Anterior cingulate cortex (tissue), 58 donors: Measurements from ENCODE around the gene MTOR.
"Not testable (repeated sequence)": the region's sequence is repeated elsewhere in the genome, so short reads cannot be mapped to it uniquely, and the experiment has no call there.

Source experiments
- DNase-seq, 58 donors: peaks; one replicate each; lab custom pipeline; 2025; lab: John Stamatoyannopoulos, UW

Gene MTOR

DNA sequence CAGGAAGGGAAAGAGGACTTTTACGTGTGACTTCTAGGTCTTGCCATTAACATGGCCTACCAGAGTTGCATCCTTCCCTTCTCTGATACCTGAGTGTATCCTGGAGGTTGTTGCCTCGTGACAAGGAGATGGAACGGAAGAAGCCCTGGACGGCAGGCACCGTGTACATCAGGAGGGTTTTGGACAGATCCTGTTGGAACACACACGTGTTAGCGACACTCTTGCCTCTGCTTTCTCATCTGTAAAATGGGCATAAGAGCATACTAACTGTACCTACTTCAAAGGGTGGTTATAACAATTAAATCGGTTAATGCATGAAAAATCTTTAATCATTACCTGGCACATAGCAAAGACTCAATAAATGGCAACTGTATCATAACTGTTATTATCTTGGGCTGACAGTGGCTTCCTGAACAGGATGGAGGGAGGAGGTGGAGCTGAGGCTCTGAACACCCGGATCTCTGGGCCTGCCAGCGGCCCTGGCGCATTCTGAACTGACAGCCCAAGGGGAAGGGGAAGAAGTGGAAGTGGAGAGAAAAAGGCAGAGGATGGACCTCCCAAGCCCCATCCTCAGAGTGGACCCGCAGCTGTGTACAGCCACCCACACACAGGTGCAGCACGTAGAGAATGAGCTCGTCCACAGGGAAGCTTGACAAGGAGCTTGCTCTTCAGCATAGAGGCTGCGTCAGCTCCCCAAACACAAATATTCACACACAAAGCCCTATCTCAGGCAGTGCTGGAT lies 132.5 kb downstream of the MTOR start:
- no peak for DNase-seq

DNA sequence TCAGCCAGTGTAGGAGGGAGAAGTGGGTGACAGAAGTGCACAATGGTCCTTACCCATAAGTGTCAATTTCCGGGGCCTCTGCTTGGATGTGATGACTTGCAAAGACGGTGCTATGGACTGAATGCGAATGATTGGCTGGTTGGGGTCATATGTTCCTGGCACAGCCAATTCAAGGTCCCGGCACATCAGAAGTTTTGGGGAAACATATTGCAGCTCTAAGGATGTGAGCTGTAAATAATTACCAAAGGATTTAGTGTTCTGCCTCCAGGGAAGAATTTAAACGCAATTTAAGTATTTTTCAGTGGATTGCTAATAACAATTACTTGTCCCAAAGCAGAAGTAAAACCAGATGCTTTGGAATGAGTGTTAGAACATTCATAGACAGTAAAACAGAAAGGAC lies 135.8 kb downstream of the MTOR start:
- no peak for DNase-seq

DNA sequence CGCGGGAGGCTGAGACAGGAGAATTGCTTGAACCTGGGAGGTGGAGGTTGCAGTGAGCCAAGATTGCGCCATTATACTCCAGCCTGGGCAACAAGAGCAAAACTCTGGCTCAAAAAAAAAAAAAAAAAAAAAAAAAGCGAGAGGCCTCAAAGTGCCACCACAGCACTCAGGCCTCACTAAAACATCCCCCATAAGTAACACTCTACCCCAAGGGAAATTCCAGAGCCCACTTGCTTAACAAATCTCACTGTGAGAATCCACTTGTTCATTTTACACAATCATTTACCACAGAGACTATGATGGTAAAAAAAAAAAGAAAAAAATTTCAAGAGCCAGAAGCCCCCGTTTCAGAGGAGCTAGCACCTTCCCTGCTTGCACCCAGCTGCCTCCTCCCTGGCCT lies 136.4 kb downstream of the MTOR start:
- DNase-seq, result no peak

DNA sequence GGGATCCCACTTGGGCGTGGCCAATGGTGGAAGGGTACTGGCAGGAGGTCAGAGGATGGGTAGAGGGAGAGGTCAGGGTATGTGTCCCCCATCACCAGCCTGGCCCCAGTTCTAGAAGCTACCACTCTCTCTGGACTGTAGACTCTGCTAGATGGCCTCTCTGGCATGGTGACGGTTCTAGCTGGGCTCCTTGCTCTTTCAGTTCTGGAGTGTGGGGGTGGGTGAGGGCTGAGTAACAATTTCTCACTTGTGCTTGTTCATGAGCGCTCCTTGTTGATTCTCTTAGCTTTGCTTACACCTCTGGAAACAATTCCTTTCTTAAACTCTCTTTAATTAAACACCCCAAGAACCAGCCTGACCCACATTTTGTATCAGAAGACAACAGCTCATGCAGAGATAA lies 137.4 kb downstream of the MTOR start:
- DNase-seq, result no peak

DNA sequence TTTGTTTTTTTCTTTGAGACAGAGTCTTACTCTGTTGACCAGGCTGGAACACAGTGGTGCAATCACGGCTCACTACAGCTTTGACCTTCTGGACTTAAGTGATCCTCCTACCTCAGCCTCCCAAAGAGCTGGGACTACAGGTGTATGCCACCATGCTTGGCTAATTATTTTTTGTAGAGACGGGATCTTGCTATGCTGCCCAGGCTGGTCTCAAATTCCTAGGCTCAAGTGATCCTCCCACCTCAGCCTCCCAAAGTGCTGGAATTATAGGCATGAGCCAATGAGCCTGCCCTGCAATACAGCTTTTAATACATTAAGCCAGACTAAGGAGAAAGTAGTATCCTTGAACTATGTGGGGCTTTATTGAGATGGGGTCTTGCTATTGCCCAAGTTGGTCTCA lies 146.0 kb downstream of the MTOR start:
- DNase-seq, result no peak

DNA sequence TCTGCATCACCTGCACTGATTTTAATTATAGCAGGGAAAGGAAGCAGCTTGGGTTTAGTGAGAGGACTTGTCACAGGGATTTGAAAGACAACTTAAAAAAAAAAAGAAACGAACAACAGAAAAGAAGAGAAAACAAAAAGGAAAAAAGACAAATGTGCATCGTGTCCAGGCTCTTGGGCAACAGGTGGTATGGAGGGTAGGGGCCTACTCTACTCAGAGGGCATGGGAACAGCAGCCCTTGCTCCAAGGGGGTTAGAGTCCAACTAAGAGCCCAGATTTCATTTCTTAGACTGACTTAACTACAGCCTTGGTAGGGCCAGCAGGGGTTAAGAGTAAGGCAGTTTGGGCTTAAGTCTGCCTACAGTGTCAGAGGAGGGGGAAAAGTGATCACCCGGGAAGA lies 147.4 kb downstream of the MTOR start:
- no peak for DNase-seq

DNA sequence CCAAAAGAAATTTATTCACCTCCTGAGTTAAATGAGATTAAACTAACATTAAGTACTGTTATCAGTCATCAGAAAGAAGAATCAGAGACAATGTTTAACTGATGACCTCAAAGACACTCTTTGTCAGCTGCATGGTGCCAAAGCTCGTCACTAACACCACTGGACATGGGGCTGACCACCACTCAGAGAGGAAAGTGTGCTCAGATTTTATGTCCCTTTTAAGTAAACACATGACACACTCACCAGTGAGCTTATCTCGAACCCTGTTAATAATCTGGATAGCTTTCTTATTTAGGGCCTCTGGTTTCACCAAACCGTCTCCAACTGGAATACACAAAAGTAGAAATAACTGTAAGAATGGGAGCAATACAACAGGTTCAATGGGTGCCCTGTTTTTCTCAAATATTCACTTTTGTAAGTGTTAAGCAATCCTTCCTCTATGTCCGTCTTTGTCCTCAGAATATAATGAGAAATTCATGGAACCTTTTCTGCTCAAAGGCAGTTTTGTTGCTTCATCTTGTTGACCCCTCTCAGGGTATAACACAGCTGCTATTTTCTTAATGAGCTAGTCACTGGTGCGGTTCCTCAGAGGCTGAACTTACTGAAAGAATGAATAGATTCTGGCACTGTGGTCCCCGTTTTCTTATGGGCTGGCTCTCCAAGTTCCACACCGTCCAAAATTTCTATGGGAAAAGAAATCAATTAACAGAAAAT lies 153.1 kb downstream of the MTOR start:
- DNase-seq, result peak in 9 of 58 donors; percentile 3 to 61 (median 13)

DNA sequence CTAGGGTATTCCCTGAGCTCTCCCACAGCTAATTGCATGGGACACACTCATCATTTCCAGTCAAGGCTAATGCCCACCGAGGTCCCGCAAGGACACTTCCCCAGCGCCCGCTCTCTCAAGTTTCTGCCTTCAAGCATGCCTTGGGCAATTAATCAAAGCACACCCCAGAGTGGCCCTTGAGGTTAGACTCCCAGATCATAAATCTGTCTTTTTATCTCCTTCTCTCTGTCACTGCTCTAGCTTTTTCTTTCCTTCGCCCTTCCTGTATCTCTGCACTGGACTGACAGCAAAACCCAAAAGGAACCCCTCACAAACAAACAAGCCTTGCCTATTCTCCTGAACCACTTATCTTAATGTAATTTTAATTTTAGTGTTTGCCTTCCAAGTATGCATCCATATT lies 154.8 kb downstream of the MTOR start:
- DNase-seq, result no peak

DNA sequence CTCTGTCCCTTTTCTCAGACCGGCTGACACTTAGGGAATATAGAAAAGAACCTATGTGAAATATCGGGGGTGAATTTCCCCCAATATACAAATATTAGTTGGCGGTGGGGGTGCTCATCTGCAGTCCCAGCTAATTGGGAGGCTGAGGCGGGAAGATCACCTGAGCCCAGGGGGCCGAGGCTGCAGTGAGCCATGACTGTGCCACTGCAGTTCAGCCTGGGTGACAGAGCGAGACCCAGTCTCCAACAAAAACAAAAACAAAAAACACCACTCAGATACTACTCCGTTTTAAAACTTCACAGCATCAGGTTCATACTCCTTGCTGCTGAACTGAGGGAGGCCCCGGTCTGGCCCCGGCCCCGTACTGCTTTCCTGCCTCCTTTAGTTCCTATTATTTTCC lies 156.8 kb downstream of the MTOR start:
- DNase-seq, result no peak

DNA sequence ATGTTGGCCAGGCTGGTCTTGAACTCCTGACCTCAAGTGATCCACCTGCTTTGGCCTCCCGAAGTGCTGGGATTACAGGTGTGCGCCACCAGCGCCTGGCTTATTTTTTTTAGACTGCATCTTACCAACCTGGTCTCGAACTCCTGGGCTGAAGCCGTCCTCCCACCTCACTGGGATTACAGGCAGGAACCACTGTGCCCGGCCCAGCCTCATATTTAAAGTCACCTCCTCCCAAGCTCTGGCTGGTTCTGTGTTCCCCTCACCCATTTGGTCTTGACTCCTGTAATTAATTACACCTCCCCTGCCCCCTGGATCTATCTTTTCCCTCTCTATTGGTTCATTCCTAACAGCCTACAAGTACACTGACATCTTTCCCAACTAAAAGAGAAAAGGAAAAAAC lies 161.0 kb downstream of the MTOR start:
- DNase-seq, result no peak

DNA sequence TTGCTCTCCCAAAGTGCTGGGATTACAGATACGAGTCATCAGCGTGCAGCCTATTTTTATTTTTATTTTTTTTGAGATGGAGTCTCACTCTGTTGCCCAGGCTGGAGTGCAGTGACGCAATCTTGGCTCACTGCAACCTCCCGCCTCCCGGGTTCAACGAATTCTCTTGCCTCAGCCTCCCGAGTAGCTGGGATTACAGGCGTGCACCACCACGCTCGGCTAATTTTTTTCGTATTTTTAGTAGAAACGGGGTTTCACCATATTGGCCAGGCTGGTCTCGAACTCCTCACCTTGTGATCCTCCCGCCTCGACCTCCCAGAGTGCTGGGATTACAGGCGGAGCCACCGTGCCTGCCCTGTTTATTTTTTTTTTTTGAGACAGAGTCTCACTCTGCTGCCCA lies 161.5 kb downstream of the MTOR start:
- DNase-seq, result not testable (repeated sequence)

DNA sequence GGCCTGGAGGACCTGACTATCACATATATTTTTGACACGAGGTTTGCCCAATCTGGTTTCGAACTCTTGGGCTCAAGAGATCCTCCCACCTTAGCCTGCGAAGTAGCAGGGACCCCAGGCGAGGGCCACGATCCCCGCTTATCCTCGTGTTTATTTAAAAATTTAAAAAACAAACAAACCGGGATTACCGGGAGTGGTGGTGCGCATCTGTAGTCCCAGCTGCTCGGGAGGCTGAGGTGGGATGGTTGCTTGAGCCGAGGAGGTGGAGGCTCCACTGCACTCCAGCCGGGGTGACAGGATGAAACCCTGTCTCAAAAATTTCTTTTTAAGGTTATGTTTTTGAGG lies 162.2 kb downstream of the MTOR start:
- peak in 2 of 58 donors; percentile 35 to 40 for DNase-seq

DNA sequence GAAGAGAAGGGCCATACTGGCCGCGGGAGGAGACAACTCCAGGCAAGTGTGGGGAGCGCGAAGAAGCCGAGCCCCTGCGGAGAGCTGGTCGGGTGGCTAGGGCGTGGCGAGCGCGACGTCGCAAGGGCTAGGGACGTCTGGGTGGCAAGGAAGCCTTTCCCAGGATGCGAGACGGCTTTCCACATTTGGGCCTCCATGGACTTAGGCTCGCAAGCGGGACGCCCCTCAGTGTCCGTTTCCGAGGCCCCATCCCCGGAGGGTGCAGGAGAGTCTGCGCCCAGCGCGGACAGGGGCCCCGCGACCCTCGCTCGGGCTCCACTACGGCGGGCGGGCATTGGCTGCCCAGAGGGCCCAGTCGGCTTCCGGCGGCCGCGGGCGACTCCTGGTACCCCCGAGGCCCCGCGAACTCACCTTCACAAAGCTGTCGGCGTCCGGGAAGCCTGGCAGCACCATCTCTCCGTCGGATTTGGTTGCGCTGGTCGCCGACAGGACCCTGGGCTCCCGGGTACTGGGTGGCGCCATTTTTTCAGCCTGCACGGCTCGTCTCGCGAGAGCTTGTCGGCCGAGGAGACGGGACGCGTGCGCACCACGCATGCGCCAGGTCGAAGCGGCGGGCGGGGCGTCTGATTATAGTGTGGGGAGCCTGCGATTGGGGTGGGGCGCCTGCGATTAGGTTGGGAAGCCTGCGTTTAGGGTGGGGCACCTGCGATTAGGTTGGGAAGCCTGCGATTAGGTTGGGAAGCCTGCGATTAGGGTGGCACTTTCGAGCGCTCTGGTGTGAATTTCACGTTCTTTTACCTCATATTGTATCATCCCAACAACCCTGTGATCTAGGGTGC lies 162.8 kb downstream of the MTOR start, which contains the start of gene EXOSC10:
Gene EXOSC10, minus strand, starts transcription at position 560 of the 839 bp plus-strand sequence. Its CDS starts 38 bp downstream, at position 522.
- DNase-seq, result peak in 57 of 58 donors; percentile 56 to 94 (median 84)

DNA sequence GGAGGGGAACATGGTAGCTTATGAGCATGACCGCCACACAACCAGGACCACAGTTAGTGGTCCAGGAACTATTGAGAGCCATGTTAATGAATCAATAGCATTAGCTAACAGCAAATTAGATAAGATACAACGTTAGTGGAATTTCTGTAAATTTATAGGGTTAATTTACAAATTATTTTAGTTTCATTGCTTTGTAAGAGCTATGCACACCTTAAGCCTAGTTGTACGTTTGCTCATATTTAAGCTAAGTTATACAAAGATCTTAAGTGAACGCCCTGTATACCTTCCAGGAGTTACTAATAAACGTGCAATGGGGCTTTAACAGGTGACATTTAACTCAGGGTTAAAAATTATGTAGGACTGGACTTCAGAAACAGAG lies 163.4 kb downstream of the MTOR start:
- DNase-seq, result no peak

DNA sequence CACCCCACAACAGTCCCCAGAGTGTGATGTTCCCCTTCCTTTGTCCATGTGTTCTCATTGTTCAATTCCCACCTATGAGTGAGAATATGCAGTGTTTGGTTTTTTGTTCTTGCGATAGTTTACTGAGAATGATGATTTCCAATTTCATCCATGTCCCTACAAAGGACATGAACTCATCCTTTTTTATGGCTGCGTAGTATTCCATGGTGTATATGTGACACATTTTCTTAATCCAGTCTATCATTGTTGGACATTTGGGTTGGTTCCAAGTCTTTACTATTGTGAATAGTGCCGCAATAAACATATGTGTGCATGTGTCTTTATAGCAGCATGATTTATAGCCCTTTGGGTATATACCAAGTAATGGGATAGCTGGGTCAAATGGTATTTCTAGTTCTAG lies 178.6 kb downstream of the MTOR start:
- DNase-seq, result not testable (repeated sequence)

DNA sequence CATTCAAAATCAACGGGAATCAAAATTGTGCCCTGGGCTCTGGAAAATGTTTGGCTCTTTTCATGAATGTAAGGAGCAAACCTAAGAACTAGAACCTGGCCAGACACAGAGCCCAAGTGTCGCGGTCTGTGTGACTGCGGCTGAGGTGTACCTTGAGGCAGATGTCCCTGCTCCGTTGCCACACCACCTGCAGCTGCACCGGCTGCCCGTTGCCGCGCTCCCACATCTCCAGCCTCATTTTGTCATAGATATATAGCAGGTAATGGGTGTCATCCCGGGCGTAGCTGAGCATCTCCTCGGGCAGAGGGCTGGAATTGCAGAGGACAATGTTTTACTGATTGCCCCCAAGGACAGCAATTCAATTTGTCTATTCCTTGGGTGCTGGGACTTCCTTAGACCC lies 181.4 kb downstream of the MTOR start:
- no peak for DNase-seq

DNA sequence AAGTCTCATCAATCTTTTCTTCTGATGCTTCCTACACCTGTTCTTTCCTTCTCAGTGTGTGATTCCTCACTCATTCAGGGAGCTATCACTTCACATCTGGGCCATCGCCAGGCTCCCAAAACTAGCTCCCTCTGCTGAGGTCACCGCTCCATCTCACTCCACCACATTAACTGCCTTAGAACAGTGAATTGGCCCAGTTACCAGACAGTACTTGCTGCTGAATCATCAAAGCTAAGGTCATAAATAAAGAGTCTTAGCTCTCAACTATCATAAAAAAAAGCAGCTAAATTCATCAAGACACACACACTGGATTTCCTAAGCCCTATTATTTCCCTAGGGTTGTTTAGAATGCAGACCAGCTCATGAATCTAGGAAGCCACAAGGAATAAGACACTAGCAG lies 183.7 kb downstream of the MTOR start:
- DNase-seq, result no peak

DNA sequence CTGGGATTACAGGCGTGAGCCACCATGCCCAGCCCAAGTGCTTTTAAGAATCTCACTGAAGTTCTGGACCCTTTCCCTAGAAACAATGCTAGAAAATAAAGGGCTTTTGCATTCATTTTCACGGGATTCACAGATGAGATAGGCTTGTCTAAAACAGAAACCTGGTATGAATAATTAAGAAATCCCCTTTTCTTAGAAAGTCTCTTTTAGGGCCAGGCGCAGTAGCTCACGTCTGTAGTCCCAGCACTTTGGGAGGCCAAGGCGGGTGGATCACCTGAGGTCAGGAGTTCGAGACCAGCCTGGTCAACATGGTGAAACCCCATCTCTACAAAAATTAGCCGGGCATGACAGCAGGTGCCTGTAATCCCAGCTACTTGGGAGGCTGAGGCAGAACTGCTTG lies 189.0 kb downstream of the MTOR start:
- DNase-seq, result not testable (repeated sequence)

DNA sequence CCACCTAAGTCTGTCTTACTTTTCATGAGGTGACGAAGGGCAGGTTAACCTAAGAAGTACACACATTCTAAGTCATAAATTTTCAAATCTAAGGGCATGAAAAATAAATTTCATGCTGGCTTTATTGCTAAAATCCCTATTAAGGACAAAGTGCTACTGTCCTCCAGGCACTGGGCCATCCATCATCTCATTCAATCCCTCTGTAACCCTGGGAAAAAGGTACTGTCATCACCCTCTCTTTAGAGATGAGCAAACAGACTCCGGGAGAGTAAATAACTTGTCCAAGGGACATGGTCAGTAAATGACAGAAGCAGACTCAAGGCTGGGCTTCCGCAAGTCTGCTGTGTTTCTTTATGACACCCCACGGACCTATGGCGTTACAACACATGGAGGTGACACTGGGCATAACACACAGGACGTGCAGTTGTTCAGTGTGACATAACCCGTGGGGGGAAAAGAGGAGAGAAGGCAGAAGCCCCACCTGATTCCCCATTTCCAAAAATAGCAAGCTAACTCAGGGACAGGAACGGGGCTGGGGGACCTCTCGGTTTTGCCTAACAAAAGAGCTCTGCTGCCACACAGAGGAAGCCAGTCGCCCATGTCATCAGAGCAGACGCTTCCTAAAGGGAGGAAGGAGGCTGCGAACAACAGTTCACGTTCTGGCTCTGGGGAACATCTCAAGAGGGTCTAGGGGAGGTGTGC lies 190.0 kb downstream of the MTOR start:
- DNase-seq, result peak in 1 of 58 donors; percentile 19

DNA sequence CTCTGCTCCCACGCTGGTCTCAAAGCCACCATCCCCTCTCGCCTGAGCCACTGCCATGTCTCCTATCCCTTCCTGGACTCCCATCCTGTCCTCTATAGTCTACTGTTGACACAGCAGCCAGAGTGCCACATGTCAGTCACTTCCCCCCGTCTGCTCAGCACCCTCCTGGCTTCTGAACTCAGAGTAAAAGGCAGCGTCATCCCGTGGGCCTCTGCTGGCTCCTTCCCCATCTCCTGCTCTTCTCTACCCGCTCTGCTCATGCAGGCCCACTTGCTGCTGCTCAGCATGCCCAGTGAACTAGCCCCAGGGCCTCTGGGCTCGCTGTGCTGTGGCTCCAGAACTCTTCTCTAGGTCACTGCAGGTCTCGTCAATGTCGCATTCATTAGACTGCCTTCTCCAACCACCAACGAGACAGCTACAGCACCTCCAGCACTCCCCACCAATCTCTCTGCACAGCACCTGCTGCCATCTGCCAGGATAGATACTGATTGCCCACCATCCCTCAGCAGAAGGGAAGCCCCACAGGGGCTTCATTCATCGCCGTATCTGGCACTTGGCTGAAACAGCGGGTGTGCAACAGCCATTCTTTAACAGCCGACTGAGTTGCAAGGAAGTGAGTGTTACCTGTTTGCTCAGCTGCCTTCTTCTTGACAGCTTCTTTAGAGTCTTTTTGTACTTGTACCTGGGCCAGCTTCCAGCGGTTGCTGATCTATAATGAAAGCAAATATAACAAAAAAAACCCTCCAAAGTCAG lies 190.7 kb downstream of the MTOR start:
- DNase-seq, result peak in 1 of 58 donors; percentile 18
